Measurements from ENCODE around the gene CAVIN2.

- TF ChIP-seq CTCF (conservative IDR thresholded peaks at IDR 0.05 in 1 of 2, IDR thresholded peaks at IDR 0.05 in 1 of 2; ENCODE audit: extremely low read depth in 1 of 2, insufficient read depth in 1 of 2, low read depth in 1 of 2, low read length in 2 of 2) (no peak), EZH2 (IDR thresholded peaks at IDR 0.05; ENCODE audit: borderline replicate concordance, low read length) (no peak)
Observed at GRCh38 chr2:191866195-191866594, 19.3 kb upstream of the CAVIN2 start.

Data from mammary epithelial cell (primary cell).